Neural progenitor cell (in vitro differentiated cells): ENCODE data around the gene OARD1. TPM values are rescaled to one million over a fixed set of nuclear protein-coding genes. Genes with fewer than 3 reads are reported as not detected.
"Not testable (repeated sequence)": the region's sequence is repeated elsewhere in the genome, so short reads cannot be mapped to it uniquely, and the experiment has no call there.

ENCODE experiments used
- DNase-seq: peaks from one replicate; pipeline ENCODE4 v3.0.0-alpha.2; 2016; ENCODE audit warnings: low spot score
- H2AFZ ChIP-seq: fragments of 200-600 bp; sonication (generic); replicated peaks from 2 replicates; pipeline ENCODE4 v1.6.1; 2016; ENCODE audit warnings: antibody characterized with exemption
- H3F3A ChIP-seq: fragments of 200-600 bp; sonication (generic); 2 replicates; pipeline ENCODE4 v1.6.1; 2016; ENCODE audit warnings: antibody characterized with exemption, low read depth
- H3K27ac ChIP-seq: fragments of 200-600 bp; sonication (generic); 2 replicates; pipeline ENCODE4 v1.5.1; 2016; ENCODE audit warnings: mild to moderate bottlenecking
- H3K27me3 ChIP-seq: fragments of 200-600 bp; sonication (generic); 2 replicates; pipeline ENCODE4 v1.6.1; 2016; ENCODE audit warnings: mild to moderate bottlenecking, moderate library complexity
- H3K36me3 ChIP-seq: fragments of 200-600 bp; sonication (generic); 2 replicates; pipeline ENCODE4 v1.5.1; 2016
- H3K4me1 ChIP-seq: fragments of 200-600 bp; sonication (generic); 2 replicates; pipeline ENCODE4 v1.6.1; 2016; ENCODE audit warnings: mixed run types
- H3K4me2 ChIP-seq: fragments of 200-600 bp; sonication (generic); 2 replicates; pipeline ENCODE4 v1.6.1; 2016
- H3K4me3 ChIP-seq: fragments of 200-600 bp; sonication (generic); 2 replicates; pipeline ENCODE4 v1.5.1; 2016
- H3K79me2 ChIP-seq: fragments of 200-600 bp; sonication (generic); 2 replicates; pipeline ENCODE4 v1.6.1; 2016; ENCODE audit warnings: low read depth
- H3K9ac ChIP-seq: fragments of 200-600 bp; sonication (generic); 2 replicates; pipeline ENCODE4 v1.6.1; 2016
- H3K9me3 ChIP-seq: fragments of 200-600 bp; sonication (generic); 2 replicates; pipeline ENCODE4 v1.5.1; 2016; ENCODE audit warnings: low read depth
- H4K20me1 ChIP-seq: fragments of 200-600 bp; sonication (generic); 2 replicates; pipeline ENCODE4 v1.6.1; 2016; ENCODE audit warnings: low read depth
- H3K27ac Mint-ChIP-seq: 3 replicates; pipeline ENCODE4 v1.8.0; 2021; ENCODE audit warnings: mixed read lengths
- H3K27me3 Mint-ChIP-seq: 2 replicates; pipeline ENCODE4 v1.8.0; 2022; ENCODE audit warnings: low read depth, mild to moderate bottlenecking, inconsistent platforms, moderate library complexity, mixed read lengths; ENCODE audit not compliant: insufficient read depth
- H3K36me3 Mint-ChIP-seq: 3 replicates; pipeline ENCODE4 v1.8.0; 2021; ENCODE audit warnings: mixed read lengths
- H3K4me1 Mint-ChIP-seq: 3 replicates; pipeline ENCODE4 v1.8.0; 2021; ENCODE audit warnings: mixed read lengths
- H3K4me3 Mint-ChIP-seq: 3 replicates; pipeline ENCODE4 v1.8.0; 2021; ENCODE audit warnings: mild to moderate bottlenecking, moderate library complexity, mixed read lengths
- H3K9me3 Mint-ChIP-seq: 3 replicates; pipeline ENCODE4 v1.8.0; 2020; ENCODE audit warnings: mixed read lengths
- EZH2 ChIP-seq: fragments of 200-600 bp; sonication (generic); IDR thresholded peaks from 2 replicates; pipeline ENCODE4 v1.6.1; 2017; ENCODE audit warnings: antibody characterized with exemption, mild to moderate bottlenecking, moderate library complexity
- EZH2phosphoT487 ChIP-seq: fragments of 200-600 bp; sonication (generic); IDR thresholded peaks from 2 replicates; pipeline ENCODE4 v1.6.1; 2017; ENCODE audit warnings: antibody characterized with exemption
- total RNA-seq: library from RNA; depleted of rRNA; stranded (reverse); fragments of >200 nt; gene quantifications from 2 replicates; pipeline ENCODE4 v1.2.3, GENCODE V29; 2015; ENCODE audit warnings: low replicate concordance
- TF ChIP-seq, protein P1 (sequence below): fragments of 200-600 bp; sonication (generic); IDR thresholded peaks from 2 replicates; pipeline ENCODE4 v1.5.1; 2017; ENCODE audit warnings: antibody characterized with exemption, mild to moderate bottlenecking

OARD1 gene
- total RNA-seq, 1 donor from 2014 or later, result 67.9 TPM

DNA sequence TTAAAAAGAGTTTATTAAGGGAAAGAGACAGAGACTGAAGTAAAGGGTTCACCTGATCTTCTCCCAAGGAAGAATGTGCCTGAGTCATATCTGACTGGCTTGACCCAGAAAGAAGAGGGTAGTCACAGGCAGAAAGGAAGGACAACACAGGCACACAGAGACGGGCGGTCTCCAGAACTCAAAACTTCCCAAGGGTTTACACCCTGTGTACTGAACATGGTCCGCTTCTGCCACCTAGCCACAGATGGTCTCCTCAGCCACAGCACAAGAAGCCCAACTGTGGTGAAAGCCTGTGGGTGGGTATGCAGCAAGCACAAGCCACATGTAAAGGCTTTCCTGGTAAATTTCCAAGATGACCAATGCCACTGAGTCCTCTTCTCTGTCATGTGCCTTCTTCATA, 50.3 kb downstream of the OARD1 start:
- Histone ChIP-seq H3K27ac (no peak overlapping the region), H4K20me1 (no peaks in the 10 kb centered on the region), H2AFZ (no peak overlapping the region), H3K4me1 (peaks cover 10% of the 10 kb centered on the region), H3K4me2 (no peak overlapping the region), H3K36me3 (no peaks in the 10 kb centered on the region), H3K9ac (no peak overlapping the region), H3K9me3 (no peaks in the 10 kb centered on the region), H3K79me2 (no peaks in the 10 kb centered on the region), H3F3A (no peaks in the 10 kb centered on the region), H3K4me3 (no peak overlapping the region), H3K27me3 (no peaks in the 10 kb centered on the region)
- Mint-ChIP-seq H3K27me3 (peaks cover 2% of the 10 kb centered on the region), H3K36me3 (peaks cover 12% of the 10 kb centered on the region), H3K9me3 (no peaks in the 10 kb centered on the region), H3K27ac (no peak overlapping the region), H3K4me3 (no peak overlapping the region), H3K4me1 (peaks cover 10% of the 10 kb centered on the region)
- DNase-seq, result peak; percentile 24
- TF ChIP-seq EZH2, result no peak
- TF ChIP-seq, protein P1, sequence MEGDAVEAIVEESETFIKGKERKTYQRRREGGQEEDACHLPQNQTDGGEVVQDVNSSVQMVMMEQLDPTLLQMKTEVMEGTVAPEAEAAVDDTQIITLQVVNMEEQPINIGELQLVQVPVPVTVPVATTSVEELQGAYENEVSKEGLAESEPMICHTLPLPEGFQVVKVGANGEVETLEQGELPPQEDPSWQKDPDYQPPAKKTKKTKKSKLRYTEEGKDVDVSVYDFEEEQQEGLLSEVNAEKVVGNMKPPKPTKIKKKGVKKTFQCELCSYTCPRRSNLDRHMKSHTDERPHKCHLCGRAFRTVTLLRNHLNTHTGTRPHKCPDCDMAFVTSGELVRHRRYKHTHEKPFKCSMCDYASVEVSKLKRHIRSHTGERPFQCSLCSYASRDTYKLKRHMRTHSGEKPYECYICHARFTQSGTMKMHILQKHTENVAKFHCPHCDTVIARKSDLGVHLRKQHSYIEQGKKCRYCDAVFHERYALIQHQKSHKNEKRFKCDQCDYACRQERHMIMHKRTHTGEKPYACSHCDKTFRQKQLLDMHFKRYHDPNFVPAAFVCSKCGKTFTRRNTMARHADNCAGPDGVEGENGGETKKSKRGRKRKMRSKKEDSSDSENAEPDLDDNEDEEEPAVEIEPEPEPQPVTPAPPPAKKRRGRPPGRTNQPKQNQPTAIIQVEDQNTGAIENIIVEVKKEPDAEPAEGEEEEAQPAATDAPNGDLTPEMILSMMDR, result peak; percentile 36
- TF ChIP-seq EZH2phosphoT487, result no peak

DNA sequence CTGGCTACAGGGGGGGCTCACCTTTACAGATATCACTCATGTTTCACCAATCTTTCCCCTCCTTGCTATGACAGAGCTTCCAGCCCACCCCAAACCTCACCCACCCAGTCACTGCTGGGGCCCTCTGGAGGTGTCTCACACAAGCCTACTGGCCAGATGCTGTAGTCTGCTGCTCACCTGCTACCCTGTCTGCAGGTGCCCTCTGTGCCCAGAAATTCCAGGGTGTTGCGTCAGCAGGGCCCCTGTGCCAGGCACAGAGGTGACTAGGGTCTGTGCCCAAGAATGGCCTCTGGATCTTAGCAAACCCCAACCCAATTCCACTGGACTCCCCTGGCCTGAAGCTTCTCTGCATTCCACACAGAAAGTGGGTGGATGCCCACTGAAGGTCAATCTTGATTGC, 54.5 kb downstream of the OARD1 start:
- no peak overlapping the region for H3K4me2 ChIP-seq
- H3K4me1 ChIP-seq, result no peaks in the 10 kb centered on the region
- H3F3A ChIP-seq, result no peaks in the 10 kb centered on the region
- Mint-ChIP-seq H3K27ac (no peak overlapping the region), H3K9me3 (no peaks in the 10 kb centered on the region), H3K27me3 (peaks cover 7% of the 10 kb centered on the region), H3K4me3 (no peak overlapping the region), H3K36me3 (peaks cover 9% of the 10 kb centered on the region), H3K4me1 (no peaks in the 10 kb centered on the region)
- no peak overlapping the region for H3K4me3 ChIP-seq
- H3K27ac ChIP-seq, result no peak overlapping the region
- H2AFZ ChIP-seq, result no peak overlapping the region
- DNase-seq, result no peak
- H3K36me3 ChIP-seq, result no peaks in the 10 kb centered on the region
- no peak overlapping the region for H3K9ac ChIP-seq
- TF ChIP-seq EZH2phosphoT487 (no peak), EZH2 (no peak)
- TF ChIP-seq, protein P1, result no peak
- no peaks in the 10 kb centered on the region for H3K79me2 ChIP-seq
- H4K20me1 ChIP-seq, result no peaks in the 10 kb centered on the region
- no peaks in the 10 kb centered on the region for H3K9me3 ChIP-seq
- H3K27me3 ChIP-seq, result no peaks in the 10 kb centered on the region

- H3K36me3 ChIP-seq, H3K4me2 ChIP-seq, H3K79me2 ChIP-seq, H3K4me3 ChIP-seq, H3K9ac ChIP-seq, H3K27ac Mint-ChIP-seq, H3K9me3 Mint-ChIP-seq, H3K27ac ChIP-seq, H3F3A ChIP-seq, H3K4me1 Mint-ChIP-seq, H3K9me3 ChIP-seq, H3K4me3 Mint-ChIP-seq, H3K4me1 ChIP-seq, H4K20me1 ChIP-seq, H2AFZ ChIP-seq, H3K27me3 ChIP-seq, DNase-seq, H3K36me3 Mint-ChIP-seq: not testable (repeated sequence)
- H3K27me3 Mint-ChIP-seq, result peaks cover 10% of the 10 kb centered on the region
These were observed 56.3 kb downstream of the OARD1 start for GRCh38 chr6:41015860-41016259.

DNA sequence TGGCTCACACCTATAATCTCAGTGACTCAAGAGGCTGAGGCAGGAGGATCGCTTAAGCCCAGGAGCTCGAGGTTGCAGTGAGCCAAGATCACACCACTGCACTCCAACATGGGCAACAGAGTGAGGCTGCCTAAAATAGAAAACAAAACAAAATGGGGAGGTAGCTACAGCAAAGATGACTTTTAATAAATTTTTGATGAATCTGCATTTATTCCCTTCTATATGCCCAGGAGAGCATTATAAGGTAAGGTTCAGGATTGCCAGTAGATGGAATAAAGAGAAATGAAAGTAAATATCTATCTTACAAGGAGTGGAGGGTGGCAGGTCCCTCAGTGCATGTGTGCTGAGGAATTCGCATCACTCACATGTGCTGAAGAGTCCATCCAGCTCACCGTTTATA, 57.4 kb downstream of the OARD1 start:
- H3K27ac Mint-ChIP-seq, result no peak overlapping the region
- no peak overlapping the region for H2AFZ ChIP-seq
- no peaks in the 10 kb centered on the region for H3K27me3 ChIP-seq
- H3K4me1 ChIP-seq, result no peaks in the 10 kb centered on the region
- no peaks in the 10 kb centered on the region for H3F3A ChIP-seq
- H3K27ac ChIP-seq, result no peak overlapping the region
- peaks cover 9% of the 10 kb centered on the region for H3K36me3 Mint-ChIP-seq
- H3K4me3 ChIP-seq, result no peak overlapping the region
- no peaks in the 10 kb centered on the region for H3K36me3 ChIP-seq
- H3K79me2 ChIP-seq, result no peaks in the 10 kb centered on the region
- TF ChIP-seq EZH2 (no peak), EZH2phosphoT487 (no peak)
- TF ChIP-seq, protein P1, result no peak
- peaks cover 2% of the 10 kb centered on the region for H3K9me3 Mint-ChIP-seq
- H3K27me3 Mint-ChIP-seq, result peaks cover 10% of the 10 kb centered on the region
- H3K4me1 Mint-ChIP-seq, result no peaks in the 10 kb centered on the region
- H3K4me2 ChIP-seq, result no peak overlapping the region
- DNase-seq, result no peak
- H4K20me1 ChIP-seq, result no peaks in the 10 kb centered on the region
- no peak overlapping the region for H3K4me3 Mint-ChIP-seq
- no peaks in the 10 kb centered on the region for H3K9me3 ChIP-seq
- no peak overlapping the region for H3K9ac ChIP-seq

Other genes starting within 250 kb of the OARD1 start
- gene UNC5CL, start 33.1 kb downstream of the OARD1 start, total RNA-seq, result 2.2 and 5.0 TPM in 2 replicates
- not detected in 2 replicates for gene TSPO2, start 29.9 kb downstream of the OARD1 start, total RNA-seq
- 0.46 TPM in 1 of 2 replicates, not detected in the other for gene APOBEC2, start 19.2 kb downstream of the OARD1 start, total RNA-seq
- gene NFYA, start 618 bp upstream of the OARD1 start, total RNA-seq, result 34.8 and 47.9 TPM in 2 replicates
- not detected in 2 replicates for gene TREML1, start 82.0 kb upstream of the OARD1 start, total RNA-seq
- not detected in 2 replicates for gene TREM2, start 90.8 kb upstream of the OARD1 start, total RNA-seq
- gene TREML2, start 128.8 kb upstream of the OARD1 start, total RNA-seq, result not detected in 2 replicates
- gene TREML4, start 156.0 kb upstream of the OARD1 start, total RNA-seq, result not detected in 2 replicates
- gene TREM1, start 214.3 kb upstream of the OARD1 start, total RNA-seq, result not detected in 2 replicates